OCI-M1 (cell line): ENCODE measurements around the gene CD151.
A peak's percentile ranks its signal among the peaks of the same experiment; 100 is the strongest.

ENCODE experiments used
- DNase-seq: peaks from one replicate; lab custom pipeline; 2025; lab: John Stamatoyannopoulos, UW

The CD151 gene

DNA sequence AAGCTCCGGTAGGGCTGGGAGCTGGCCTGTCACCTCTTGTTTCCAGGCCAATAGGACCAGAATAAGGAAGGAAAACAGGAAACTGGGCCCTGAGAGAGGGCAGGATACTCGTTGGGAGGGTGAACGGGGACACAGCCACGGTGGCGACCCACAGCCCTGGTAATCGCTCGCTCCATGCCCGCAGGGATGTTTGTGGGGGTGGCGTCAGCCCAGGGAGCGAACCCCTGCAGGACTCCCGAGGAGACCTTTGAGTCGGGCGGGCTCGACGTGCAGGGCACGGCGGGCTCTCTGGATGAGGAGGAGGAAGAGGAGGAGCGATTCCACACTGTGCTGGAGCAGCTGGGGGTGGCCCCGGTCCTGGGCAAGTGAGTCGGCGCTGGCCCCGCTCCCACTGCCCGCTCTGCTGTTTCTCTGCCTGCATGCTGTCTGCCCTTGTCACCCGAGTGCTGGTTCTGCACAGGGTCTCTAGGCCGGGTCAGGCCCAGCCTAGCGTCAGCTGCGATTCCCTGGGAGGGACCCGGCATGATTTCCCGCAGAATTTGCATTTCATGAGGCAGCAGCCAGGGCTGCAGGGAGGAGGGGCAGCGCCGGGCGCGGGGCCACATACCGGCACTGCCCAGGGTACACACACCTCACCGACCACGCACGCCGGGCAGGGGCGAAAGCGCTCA is 3.4 kb upstream of the CD151 start:
- DNase-seq = no peak

GRCh38 chr11:829847-830294 is 2.9 kb upstream of the CD151 start:
- no peak for DNase-seq

DNA sequence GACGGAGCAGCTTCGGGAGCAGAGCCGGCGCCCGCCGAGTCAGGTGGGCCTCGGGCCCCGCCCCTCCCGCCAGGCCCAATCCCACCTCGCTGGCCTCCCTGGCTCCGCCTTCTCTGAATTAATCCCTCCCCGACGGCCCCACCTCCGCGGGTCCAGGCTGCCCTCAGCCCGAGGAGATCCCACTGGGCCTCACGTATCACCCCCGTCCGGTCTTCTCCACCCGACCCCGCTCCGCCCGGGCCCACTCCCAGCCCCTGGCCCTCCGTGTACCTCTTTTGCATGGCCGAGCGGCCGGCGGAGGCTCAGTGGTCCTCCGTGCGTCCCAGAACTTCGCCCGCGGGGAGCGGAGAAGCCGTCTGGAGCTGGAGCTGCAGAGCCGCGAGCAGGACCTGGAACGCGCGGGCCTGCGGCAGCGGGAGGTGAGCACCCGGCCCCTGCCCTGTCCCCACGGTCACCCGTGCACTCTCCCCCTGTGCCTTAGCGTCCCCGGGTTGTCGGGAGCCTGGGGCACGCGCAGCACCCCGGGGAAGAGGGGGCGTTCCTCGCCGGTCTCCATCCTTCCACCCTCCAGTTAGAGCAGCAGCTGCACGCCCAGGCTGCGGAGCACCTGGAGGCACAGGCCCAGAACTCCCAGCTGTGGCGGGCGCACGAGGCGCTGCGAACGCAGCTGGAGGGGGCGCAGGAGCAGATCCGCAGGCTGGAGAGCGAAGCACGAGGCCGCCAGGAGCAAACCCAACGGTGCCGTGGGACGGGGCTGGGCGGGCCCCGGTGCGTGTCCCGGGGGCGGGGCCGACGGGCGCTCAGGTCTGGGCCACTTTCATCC is 2.2 kb upstream of the CD151 start:
- DNase-seq = peak; percentile 63

GRCh38 chr11:831118-831864 is 1.5 kb upstream of the CD151 start:
- DNase-seq = no peak

GRCh38 chr11:831961-832528 is 707 bp upstream of the CD151 start:
- no peak for DNase-seq

GRCh38 chr11:833114-833791 is 501 bp downstream of the CD151 start:
- peak; percentile 74 for DNase-seq

DNA sequence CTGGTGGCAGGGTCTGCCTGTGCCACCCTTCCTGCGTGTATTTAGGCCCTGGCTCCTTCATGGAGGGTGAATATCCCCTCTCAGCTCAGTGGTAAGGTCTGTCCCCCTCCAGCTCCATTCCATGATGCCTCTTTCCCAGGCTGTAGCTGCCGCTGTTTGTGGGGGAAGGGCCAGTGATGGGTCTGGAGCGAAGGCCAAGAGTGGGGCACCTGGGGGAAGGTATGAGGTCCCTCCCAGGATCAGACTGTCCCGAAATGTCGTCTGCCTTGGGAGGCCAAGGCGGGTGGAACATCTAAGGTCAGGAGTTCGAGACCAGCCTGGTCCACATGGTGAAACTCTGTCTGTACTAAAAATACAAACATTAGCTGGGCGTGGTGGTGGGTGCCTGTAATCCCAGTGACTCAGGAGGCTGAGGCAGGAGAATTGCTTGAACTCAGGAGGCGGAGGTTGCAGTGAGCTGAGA is 1.1 kb downstream of the CD151 start:
- no peak for DNase-seq

GRCh38 chr11:834371-835316 is 1.9 kb downstream of the CD151 start:
- no peak for DNase-seq

GRCh38 chr11:836274-836673 is 3.5 kb downstream of the CD151 start:
- DNase-seq = no peak

- DNase-seq = no peak
Observed at GRCh38 chr11:836700-837099, 3.9 kb downstream of the CD151 start.

DNA sequence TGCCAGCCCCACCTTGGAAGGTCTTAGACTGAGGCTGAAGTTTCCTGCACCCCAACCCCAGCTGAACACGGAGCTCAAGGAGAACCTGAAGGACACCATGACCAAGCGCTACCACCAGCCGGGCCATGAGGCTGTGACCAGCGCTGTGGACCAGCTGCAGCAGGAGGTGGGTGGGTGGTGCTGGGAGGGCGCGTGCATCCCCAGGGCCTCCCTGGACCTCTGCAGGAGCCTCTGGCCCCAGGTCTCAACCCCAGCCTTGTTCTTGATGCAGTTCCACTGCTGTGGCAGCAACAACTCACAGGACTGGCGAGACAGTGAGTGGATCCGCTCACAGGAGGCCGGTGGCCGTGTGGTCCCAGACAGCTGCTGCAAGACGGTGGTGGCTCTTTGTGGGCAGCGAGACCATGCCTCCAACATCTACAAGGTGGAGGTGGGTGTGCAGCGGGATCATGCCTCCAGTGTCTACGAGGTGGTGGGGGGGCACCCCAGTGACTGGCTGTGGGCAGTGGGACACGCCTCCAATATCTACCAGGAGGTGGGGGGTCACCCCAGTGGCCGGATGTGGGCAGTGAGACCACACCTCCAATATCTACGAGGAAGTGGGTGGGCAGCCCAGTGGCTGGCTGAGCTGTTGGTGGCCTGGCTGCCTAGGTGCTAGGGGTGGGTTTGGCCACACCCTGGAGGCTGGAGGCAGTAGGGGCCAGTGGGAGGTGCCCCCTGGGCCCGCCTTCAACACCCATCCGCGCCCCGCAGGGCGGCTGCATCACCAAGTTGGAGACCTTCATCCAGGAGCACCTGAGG is 4.6 kb downstream of the CD151 start:
- DNase-seq = no peak

DNA sequence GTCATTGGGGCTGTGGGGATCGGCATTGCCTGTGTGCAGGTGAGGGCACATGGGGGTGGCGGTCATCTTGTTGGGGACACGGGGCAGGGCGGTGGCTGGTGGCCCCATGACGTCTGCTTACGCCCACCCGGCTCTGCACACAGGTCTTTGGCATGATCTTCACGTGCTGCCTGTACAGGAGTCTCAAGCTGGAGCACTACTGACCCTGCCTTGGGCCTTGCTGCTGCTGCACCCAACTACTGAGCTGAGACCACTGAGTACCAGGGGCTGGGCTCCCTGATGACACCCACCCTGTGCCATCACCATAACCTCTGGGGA is 5.2 kb downstream of the CD151 start:
- DNase-seq = no peak

- no peak for DNase-seq
Observed at GRCh38 chr11:838441-839279, 5.9 kb downstream of the CD151 start.

DNA sequence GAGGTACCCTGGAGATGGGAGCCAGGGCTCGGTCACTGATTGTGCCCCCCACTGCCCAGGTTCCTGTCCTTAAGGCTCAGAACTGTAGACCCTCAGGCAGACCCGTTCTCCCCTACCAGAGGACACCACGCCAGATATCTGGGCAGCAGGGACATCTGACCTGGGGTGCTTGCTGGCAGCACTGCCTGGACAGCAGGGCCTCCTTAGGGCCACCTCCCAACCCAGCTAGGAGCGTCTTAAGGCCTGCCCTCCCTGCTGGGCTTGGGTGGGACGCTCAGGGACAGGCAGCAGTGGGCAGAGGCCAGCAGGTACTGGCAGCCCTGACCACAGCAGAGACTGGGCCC is 6.5 kb downstream of the CD151 start:
- no peak for DNase-seq

GRCh38 chr11:839875-840617 is 7.3 kb downstream of the CD151 start:
- DNase-seq = no peak

- DNase-seq = peak; percentile 61
Observed at GRCh38 chr11:841981-842369, 9.2 kb downstream of the CD151 start.

GRCh38 chr11:842370-843002 is 9.7 kb downstream of the CD151 start, which contains the start of the genes POLR2L and TSPAN4:
TSS of gene POLR2L (minus strand) at chr11:842529. CDS start at chr11:842508, 21 bp downstream.
TSS of gene TSPAN4 (plus strand) at chr11:842852. CDS start at chr11:850305, 7,453 bp downstream.
- peak; percentile 92 for DNase-seq
